Head of caudate nucleus (tissue), 42 donors: ENCODE results near the gene GATAD2A.
"Not testable (repeated sequence)": the region's sequence is repeated elsewhere in the genome, so short reads cannot be mapped to it uniquely, and the experiment has no call there.

Experiments used
- DNase-seq, 42 donors: peaks; one replicate each; pipeline versions ENCODE4 v3.0.0 to v3.0.0-alpha.2; 2020 to 2021; ENCODE audit warnings: mixed read lengths in 7 of 42
- intact Hi-C: fragments of 100-400 bp; cut with DNase I; formaldehyde crosslinking; loops from one replicate; pipeline ENCODE4 v1.15.0; 2022

The GATAD2A gene

DNA sequence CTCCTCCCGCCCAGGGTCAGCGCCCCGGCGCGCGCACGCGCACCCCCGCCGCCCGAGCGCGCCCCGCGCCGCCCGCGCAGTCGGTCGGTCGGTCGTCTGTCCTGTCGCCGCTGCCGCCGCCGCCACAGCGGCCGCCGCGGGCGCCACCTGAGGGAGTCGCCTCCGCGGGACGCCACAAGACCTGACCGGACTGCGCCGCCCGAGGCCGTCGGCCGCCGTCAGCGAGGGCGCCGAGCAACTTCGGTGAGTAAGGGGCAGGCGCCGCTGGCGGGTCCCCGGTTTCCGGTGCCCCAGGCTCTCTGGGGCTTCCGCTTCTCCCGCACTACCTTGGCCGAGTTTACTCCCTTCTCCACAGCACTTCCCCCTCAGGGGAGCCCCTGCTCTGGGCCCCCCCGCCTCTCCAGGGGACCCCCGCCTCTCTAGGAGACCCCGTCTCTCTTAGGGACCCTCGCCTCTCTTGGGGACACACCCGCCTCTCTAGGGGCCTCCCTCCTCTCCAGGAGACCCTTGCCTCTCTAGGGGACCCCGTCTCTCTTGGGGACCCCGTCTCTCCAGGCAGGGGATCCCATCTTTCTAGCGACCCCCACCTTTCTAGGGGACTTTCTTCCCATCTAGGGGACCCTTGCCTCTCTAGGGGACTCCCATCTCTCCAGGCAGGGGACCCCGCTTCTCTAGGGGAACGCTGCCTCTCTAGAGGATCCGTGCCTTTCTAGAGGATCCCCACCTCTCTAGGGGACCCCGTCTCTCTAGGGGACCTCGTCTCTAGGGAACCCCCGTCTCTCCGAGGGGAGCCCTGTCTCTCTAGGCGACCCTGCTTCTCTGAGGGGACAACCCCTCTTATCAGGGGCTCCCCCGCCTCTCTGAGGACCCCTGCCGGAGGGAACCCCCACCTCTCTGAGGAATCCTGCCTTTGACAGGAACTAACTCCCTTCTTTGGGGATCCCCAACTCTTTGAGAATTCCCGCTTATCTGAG lies 19.3 kb upstream of the GATAD2A start:
- intact Hi-C loops: no loop called here
- peak in 1 of 42 donors; percentile 26 for DNase-seq

DNA sequence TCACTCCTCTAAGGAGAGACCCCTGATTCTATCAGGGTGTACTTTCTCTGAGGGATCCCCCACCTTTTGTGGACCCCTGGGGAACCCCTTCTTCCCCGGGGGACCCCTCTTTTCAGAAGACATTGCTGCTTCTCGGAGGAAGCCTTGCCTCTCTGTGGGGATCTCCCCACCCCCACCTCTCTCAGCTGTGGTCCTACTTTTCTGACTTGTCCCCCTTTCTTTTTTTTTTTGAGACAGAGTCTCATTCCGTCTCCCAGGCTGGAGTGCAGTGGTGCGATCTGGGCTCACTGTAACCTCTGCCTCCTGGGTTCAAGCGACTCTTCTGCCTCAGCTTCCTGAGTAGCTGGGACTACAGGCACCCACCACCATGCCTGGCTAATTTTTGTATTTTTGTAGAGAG lies 18.4 kb upstream of the GATAD2A start:
- DNase-seq: no peak
- intact Hi-C loops: no loop called here

DNA sequence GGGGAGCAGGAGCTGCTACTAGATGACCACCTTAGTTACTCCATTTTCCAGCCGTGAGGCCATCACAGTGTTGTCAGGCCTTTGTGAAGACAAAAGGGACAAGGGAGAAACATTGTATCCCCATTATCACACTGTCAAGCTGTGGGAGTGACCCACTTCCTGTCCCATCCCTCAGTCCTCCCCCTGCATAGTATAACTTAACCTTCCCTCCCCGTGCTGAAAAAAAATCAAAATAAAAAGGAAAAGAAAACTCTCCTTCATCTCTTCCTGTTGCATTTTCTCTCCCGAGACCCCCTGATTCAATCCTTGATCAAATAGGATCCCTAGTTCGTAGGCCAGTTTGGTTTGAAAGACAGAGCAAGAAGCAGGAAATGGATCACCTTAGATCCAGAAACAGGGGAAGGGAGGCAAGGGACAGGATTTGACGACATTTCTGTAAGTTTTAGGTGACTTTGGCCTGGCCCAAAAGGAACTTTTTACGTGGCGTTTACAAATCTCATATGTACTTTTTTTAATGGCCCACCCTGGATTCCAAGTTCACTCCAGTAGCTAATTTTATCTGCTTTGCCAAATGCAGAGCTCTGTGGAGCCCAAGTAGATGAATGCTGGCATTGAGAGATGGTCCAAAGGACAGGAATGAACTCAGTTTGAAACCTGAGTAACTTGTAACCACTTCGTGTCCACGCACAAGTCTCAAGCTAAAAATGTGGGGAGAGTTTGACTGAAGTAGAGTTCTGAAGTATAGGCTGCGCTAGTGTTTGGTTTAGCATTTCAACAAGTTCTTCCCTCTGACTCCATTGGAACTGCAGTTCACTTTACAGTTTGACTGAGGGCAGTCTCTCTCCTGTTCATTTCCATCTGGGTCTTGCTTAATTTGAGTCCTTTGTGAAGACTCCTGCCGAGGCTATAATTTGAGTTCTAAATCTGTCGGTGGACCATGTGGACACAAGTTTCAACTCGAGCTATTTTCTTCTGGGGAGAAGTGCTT lies 16.6 kb upstream of the GATAD2A start:
- intact Hi-C loops: no loop called here
- DNase-seq: no peak

DNA sequence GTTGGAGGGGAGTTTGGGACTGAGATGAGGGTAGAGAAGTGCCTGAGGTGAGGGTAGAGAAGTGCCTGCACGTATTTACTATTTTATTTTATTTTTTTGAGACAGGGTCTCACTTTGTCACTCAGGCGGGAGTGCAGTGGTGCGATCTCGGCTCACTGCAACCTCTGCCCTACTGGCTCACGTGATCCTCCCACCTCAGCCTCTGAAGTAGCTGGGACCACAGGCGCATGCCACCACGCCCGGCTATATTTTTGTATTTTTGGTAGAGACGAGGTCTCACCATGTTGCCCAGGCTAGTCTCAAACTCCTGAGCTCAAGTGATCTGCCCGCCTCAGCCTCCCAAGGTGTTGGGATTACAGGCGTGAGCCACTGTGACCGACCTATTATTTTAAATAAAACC lies 15.8 kb upstream of the GATAD2A start:
- intact Hi-C loops, DNase-seq: not testable (repeated sequence)

DNA sequence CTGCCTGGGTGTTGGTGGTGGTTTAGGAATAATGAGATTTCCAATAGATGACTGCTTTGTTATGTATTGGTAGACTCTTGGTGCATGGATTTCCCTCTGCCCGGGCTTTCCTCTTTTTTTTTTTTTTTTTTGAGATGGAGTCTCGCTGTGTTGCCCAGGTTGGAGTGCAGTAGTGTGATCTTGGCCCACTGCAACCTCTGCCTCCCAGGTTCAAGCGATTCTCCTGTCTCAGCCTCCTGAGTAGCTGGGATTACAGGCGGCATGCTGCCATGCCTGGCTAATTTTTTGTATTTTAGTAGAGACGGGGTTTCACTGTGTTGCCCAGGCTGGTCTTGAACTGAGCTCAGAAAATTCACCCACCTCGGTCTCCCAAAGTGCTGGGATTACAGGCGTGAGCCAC lies 11.1 kb upstream of the GATAD2A start:
- DNase-seq, intact Hi-C loops: not testable (repeated sequence)

DNA sequence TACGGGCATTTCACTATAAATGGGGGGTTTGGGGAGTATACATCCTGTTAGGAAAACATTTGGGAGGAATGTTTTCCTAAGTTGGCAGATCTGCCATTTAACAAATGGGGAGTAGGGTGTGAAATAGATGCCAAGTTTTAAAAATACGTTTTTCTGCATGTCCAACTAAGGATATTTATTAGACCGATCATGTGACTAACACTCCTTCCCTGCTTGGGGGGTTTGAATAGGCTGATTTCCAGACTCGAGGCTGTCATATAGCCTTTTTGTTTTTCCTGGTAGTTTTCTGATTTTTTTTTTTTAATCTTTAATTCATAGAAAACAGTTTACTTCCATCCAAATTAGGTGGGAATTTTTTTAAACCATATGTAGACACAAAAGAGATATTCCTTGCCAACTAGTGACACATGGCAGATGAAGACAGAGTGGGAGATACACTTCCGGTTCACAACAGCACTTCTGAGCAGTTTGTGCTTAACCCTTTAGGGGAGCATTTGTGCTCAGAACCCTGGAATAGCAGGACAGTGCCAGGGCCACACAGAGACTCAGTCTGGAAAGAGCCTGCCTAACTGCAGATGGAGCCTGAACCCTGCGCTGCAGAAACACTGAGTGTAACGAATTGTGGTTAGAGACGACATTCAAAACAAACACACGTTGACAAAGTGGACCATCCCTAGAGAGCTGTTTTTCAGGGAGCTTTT lies 5.6 kb upstream of the GATAD2A start:
- no peak for DNase-seq
- intact Hi-C loops: no loop called here

DNA sequence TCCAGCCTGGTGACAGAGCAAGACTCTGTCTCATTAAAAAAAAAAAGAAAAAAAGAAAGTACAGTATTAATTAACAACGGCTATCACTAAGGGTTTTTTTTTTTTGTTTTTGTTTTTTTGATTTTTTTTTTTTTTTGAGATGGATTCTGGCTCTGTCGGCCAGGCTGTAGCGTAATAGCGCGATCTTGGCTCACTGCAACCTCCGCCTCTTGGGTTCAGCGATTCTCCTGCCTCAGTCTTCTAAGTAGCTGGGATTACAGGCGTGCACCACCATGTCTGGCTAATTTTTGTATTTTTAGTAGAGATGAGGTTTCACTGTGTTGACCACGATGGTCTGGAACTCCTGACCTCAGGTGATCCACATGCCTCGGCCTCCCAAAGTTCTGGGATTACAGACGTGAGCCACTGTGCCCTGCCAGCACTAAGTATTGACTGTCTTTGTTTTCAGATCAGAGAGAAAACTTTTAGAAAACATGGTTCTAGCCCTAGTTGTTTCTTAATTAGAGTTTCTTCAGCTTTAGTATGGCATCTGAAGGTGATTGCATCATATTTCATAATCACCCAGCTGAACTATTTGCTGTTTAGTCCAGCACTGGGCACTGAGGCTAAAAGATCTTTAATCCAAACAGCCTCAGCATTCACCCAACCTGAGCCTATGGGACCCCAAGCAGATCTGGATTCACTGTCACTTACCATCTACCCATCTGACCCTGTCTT lies 2.7 kb upstream of the GATAD2A start:
- no peak for DNase-seq
- intact Hi-C loops: no loop called here

DNA sequence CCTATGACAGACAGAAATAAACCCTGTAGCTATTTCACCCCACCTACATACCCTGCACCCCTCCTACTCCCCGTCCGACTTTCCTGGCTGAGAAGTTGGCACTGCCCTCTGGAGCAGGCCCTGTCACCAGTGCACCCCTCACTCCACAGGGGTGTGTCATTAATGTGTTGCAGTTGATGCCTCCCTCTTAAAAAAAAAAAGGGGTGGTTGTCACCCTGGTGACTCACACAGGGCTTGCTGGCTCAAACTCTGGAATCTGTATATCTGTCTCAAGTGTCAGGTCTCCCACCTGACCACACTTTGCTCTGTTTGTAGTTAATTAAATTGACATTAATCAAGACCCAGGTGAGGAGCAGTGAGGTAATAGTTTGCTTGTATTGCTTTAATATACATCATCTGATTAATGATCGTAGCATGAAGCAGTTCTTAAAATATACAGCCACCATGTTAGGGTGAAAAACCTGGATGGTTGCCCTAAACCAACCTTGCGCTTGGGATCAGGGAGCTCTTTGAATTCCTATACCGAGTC lies 2.0 kb upstream of the GATAD2A start:
- intact Hi-C loops: no loop called here
- DNase-seq: peak in 1 of 42 donors; percentile 46

DNA sequence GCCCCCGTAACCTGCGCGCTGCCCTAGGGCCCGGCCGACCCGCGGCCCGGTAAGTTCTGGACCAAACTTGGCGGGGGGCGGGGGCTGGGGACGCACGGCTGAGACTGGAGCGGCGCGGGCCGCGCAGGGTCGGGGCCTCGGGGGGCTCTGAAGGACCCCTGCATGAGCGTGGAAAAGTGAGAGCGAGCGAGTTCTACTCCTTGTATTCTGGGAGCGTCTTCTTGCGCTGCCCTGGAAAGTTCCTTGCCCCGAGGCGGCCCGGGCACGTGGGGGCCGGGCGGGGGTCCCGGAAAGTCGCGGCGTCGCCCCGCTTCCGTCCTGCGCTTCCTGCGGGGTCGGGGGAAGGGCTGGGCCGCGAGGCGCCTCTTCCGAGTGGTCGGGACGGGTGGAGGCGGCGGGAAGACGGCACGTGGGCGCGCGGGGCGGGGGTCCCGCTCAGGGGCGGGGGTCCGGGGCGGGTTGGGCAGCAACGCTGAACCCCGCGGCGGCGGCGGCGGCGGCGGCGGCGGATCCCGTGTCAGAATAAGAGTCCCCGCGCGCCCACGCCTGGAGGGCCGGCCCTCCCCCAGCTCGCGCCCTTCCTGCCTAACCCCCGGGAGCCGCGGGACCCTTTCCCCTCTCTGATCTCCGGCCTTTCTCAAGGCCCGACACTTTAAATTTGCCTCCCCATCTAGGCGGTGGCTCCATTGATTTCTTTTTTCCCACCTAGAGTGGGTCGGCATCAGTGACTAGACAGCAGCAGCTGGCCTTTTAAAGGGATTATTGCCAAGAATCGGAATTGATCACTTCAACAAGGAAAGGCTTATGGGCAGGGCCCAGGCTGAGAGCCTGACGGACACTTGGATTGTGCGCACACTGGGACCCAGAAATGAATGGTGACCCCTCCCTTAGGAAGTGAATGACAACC lies 749 bp downstream of the GATAD2A start:
- intact Hi-C loops: no loop called here
- DNase-seq: peak in 24 of 42 donors; percentile 12 to 60 (median 30)

DNA sequence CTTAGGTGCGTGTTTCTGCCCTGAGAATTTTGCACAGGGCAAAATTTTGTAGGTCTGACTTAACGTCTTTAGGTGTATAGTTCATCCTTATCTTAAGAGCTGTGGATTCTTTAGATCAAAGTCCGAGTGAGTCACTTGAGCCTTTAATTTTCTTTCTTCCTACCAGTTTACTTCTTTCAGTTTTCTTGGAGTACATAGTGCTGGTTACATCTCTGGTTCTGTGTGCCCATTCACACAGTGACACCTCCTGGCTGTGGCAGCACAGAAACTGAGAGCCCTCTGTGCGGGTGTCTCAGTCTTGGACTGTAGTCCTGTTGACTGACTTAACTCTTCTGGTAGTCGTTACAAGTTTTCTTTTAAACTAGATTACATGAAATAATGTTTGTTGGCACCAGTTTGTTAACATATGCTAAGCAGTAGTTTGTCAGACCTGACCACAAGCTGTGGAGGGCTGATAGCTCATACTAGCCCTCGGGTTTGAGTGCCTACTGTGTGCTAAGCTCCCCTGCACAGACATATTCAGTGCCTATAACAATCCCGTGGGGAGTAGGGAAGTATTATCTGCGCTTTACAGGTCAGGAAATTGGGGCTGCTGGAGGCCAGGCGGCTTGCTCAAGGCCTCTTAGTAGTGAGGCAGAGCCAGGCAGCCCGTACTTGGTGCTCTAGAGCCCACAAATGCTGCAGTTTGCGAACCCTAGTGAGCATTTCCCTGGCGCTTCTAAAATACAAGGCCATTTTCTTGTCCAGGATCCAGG lies 1.6 kb downstream of the GATAD2A start:
- intact Hi-C loops: no loop called here
- peak in 36 of 42 donors; percentile 20 to 79 (median 48) for DNase-seq

DNA sequence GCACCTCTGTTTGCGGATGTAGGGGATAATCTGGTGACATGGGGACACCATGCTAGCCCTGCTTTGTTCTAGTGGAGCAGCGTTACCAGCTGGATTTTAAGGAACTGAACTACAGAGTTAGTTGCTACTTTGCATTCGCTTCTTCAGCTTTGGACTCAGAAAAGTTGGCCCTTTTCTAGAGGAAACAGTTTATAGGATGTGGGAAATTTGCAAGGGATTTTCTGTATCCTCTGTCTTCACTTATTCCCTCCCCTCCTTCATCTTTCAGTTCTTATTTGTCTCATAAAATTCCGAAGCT lies 2.1 kb downstream of the GATAD2A start:
- intact Hi-C loops: no loop called here

DNA sequence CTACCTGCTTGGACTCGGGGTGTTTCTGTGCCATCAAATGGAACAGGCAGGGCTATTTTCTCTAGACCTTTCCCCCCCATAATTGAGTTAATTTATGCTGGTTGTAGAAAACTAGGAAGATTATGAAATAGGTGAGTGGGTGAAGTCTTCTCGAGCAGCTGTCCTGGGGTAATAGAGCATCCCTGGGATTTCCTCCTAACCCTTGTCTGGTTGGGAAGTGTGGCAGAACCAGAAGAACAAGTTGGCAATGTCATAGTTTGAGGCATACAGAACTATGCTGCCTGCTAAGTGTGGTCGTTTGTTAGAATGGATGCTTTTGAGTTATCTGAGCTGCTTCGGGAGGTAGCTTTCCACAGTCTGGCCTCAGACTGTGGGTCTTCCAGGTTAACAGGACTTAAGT lies 3.7 kb downstream of the GATAD2A start:
- intact Hi-C loops: no loop called here
- DNase-seq: no peak

More for the DNA sequence above, 2.1 kb downstream of the GATAD2A start:
- no peak for DNase-seq

DNA sequence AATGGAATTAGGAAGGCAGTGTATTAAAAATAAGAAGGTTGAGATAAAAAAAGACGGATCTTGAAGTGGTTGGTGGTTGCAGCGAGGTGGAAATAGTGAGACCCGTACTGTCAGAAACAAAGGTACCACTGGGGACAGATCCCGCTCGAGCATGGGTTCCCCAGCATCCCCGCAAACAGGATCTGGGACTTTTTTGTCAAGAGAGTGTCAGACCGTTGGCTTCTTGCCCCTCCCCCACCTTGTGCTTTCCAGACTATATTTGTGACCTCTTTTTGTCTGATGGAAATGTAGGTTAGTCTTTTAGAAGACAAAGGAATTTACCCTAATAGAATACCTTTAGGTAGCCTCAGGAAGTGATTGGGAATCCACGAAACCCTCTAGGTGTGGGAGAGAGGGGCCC lies 4.2 kb downstream of the GATAD2A start:
- no peak for DNase-seq
- intact Hi-C loops: no loop called here

DNA sequence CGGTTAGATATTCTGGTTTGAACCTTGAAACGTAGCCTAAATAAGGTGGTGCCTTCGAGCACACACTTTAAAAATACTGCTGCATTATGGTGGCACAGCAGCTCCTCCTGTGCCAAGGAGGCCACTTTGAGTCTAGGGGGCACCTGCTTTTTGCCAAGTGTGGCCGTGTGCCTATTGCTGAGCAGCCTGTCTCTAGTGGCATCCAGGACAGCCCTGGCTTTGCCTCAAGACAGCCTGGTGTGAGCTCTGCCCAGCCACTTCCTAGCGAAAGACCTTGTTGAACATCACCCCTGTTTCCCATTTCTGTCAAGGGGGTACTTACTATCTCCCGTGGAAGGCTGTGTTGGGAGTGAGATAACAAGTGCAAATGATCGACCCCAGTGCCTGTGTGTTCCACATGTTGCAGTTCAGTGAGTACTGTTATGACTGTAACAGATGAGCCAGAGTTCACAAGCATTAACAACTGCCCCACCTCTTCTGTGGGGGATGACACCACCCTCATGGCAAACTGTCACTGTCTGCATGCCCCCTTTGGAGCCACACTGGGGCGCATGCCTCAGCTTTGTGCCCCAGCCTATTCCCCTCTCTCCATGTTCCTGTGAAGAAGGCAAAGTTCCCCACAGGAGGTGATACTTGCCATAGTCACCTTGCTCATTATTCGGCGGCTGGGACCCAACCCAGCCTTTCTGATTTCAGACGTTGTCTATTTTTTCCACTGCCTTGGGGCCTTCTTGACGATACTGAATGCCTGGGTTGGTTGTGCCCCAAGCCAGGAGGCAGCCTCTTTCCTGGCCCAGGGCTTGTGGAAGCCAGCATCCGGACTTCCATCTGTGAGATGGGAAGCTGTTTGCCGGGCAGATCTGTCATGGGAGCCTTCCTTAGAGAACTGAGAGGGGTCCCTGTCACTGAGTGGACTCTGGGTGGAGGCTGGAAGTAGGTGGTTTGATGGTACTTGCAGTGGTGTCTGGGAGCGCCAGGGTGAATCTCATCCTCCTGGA lies 5.4 kb downstream of the GATAD2A start:
- intact Hi-C loops: no loop called here
- no peak for DNase-seq

DNA sequence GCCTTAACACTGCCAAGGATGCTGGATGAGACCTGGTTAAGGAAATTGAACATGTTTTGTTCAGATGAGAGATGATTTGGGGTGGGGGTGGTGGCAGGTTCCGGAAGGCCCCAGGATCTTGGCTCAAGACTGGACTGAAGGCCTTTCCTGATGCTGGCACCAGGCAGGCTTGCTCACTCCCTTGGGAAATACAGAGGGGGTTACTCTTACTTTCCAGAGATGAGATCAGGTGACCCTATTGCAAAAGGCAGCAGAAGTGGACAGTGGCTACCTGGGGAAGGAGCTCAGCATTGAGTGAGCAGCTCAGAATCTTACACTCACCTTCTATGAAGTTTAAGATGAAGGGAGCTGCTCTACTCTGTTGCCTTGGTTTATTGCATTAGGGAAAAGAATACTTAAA lies 10.8 kb downstream of the GATAD2A start:
- intact Hi-C loops: no loop called here
- no peak for DNase-seq

DNA sequence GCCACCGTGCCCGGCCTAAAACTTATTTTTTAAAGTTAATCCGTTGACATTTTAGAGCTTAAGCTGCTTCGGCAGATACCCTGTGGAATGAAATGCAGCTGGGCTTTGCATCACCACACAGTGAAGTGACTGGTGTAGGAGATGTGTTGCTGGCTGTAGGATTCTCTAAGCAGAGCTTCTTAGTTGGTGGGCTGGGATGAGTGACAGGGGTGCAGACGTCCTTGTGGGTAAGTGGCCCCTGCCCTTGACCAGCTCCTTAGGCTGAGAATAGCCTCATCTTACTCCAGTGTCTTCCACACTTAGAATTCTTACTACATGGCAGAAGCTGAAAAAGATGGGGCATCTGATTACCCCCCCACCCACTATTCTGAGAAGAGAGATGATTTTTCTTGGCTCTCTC lies 11.6 kb downstream of the GATAD2A start:
- no peak for DNase-seq
- intact Hi-C loops: no loop called here
